Measurements from ENCODE around the gene RAB18.
"Not testable (repeated sequence)": the region's sequence is repeated elsewhere in the genome, so short reads cannot be mapped to it uniquely, and the experiment has no call there.

Gene RAB18

DNA sequence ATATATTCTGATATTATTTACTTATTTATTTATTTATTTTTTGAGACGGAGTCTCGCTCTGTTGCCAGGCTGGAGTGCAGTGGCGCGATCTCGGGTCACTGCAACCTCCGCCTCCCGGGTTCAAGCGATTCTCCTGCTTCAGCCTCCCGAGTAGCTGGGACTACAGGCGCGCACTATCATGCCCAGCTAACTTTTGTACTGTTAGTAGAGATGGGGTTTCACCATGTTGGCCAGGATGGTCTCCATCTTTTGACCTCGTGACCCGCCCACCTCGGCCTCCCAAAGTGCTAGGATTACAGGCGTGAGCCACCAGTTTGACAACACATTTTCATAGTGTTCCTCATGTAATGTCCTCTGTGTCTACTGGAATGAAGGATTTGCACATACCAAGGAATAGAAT lies 1.4 kb downstream of the RAB18 start:
- DNase-seq, result not testable (repeated sequence)

DNA sequence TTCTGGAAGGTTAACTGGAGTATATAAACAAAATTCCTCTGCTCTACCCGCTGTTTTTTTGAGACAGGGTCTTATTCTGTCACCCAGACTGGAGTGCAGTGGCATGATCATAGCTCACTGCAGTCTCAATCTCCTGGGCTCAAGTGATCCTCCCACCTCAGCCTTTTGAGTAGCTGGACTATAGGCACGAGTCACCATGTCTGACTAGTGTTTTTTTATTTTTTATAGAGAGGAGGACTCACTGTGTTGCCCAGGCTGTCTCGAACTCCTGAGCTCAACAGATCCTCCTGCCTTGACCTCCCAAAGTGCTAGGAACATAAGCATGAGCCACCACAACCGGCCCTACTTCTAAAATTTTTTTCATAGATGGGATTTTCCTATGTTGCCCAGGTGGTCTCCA lies 2.2 kb downstream of the RAB18 start:
- DNase-seq, result no peak

DNA sequence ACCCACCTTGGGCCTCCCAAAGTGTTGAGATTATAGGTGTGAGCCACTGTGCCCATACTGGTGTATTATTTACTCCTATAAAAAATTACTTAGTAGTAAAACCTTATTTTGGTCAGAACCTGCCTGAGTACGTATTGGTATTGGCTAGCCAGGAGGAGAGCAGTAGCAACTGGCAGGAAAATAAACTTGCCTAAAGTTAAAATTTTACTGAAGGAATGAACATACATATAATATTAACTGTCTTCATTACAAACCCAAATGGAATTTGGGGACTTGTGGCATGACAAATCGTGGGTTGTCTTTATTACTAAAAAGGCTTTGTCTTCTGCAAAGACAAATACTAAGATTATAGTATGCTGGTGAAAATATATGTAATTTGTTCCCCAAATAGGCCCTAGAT lies 8.4 kb downstream of the RAB18 start:
- no peak for DNase-seq

DNA sequence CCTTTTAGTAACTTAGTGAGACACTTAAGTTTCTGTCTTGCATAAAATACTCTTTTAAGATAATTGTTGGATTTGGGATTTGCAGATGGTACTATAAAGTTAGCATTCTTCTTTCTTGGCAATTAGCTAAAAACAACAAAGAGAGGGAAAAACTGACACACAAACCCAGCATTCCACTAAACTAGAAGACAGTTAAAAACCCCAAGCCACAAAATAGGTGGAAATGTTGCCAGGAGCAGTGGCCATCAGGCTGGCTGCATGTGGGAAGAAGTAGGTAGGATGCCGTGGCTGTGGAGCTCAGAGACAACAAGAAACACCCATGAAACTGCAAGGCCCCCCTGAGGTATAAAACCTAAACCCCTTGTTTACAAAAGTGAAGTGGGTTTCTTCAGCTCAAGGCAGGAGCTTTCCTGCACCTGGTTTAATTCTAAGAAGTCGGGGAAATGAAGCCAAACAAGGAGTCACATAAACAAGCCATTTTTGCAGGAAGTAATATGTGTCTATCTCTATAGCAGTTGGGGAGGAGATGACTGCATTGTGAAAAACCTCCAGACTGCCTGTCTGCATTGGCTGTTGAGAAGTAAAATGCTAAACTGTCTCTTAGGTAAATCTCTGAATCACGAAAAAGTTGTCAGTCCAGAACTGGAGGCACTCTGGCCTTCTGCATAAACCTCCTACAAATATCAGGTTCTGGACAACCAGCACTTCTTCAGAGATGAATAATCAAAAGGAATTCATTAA lies 9.5 kb downstream of the RAB18 start:
- no peak for DNase-seq

DNA sequence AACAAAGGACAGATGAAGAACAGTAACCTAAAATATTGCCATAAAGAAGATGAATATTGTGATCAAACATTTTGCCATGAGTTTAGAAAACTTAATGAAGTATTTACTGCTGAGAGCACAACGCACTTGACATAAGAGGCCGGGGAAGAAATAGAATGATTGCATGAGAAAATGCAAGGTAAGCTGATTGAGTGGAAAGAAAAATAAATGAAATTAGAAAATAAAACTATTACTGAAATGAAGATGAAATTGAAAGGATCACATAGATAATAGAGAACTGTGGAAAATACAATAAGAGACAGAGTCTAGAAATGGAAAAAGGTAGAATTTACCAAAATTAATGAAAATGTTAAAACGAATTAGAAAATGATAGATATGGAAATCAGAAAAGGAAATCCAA lies 10.1 kb downstream of the RAB18 start:
- DNase-seq, result no peak

DNA sequence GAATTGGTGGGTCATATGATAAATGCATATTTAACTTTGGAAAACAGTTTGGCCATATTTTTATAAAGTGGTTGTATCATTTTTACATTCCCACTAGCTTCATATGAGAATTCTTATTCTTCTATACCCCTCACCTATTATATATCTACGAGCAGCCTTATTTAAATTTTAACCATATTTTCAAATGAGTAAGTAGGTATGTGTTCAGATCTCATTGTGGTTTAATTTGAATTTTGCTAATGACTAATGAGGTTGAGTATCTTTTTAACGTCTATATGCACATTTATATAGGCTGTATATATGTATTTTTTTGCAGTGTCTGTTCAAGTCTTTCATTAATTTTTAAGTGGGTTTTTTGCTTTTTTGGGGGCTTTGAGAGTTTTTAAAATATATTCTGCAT lies 14.2 kb downstream of the RAB18 start:
- no peak for DNase-seq

DNA sequence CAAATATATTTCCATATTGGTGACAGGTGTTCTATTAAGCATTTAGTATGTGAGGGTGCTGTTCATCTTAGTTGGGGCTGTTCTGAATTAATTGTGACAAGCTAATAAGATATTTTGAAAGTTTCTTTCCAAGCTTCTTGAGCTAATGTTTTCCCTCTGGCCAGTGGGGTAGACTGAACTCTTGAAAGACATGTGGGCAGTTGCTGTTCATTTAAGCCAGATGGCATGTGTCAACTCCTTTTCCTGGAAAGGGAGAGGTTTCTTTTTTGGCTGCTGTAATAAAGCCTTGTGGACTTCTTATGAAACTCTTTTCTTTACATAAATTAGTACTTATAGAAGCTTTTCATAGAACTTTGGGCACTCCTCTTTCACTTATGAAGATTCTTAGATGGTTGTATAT lies 21.7 kb downstream of the RAB18 start:
- DNase-seq, result no peak

DNA sequence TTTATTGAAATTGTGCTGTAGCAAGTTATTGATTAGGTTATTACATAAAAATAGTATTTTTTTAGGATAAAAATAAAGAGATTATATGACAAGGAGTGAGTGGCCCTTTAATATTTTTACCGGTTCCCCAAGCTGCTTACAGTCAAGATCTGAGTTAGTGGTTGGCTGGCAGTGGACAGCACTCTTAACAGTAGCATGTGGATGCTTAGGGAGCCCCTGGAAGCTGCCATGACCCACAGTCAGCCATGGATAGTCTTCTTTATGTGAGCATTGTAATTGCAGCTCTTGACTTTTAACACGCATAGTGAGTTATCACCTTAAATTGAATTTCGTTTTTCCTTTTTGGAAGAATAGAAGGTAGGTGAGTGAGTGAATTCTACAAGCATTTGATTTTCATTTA lies 22.1 kb downstream of the RAB18 start:
- no peak for DNase-seq

DNA sequence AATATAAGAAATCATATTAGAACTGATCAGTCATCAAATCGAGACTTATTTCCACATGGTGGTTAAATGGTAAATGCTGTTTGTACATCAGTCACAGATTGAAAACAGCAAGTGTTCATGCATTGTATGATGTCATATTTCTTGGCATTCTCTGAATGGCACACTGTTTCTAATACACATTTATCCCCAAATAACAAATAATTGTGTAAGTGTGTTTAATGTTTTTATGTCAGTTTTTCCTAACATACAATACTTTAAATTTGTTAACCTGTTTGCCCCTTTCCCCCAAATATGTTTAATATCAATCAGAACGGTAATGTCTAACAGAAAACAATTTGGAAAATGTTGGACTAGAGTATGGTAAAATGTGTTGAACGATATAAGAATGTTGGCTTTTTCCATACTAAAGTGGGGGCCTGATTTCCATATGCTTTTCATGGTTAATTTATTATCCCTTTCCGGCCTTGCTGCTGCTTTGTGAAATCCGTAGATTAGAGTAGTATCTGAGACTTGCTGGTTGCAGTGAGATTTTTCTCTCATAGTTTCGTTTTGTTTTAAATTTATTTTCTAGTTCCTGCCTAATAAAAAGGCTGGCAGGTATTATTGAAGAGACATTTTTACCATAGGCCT lies 23.7 kb downstream of the RAB18 start:
- no peak for DNase-seq

DNA sequence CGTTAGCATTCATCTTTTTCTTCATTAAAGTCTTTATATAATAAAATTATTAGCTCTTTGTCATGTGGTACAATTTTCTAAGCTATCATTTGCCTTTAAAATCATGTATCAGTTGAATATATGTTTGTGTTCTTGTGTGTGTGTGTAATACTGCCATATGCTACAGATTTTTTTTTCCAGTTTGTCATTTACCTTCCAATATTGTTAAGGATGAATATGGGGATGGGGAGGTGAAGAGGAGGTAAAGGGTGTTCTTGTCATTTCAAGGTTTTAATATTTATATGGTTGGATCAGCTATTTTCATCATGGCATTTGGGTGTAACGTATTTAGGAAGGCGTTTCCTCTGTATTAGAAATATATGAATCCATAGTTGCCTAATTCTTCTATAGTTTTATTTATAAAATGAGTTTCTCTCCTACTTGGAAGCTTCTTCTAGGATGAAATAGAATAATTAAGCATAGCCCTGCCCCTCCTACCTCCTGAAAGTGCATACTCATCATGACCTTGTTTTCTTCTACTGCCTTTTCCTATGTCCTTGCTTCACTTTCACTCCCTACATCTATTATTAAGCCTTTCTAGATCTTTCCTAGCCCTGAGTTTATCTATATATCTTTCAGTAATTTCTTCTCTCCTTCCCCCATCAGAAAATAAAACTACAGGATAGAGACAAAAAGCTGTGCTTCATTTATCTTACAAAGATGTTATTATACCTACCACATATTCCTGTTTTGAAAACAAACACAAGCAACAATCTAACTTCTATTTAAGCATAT lies 25.1 kb downstream of the RAB18 start:
- no peak for DNase-seq

DNA sequence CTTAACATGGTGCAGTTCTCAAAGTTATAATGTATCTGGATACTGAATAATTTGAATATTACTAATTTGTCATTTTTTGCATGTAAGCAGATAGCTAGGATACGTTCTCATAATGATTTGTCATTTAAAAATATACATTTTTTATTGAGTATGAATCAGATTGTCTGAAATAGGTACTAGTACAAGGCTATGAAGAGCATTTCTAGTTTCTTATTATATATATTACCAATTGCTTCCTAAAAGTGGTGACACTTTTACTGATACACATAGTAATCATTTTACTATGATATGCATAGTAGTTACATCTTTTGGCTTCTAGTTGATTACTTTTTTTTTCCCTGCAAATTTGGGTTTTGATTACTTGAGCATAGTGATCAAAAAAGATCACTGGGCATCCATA lies 26.4 kb downstream of the RAB18 start:
- no peak for DNase-seq

DNA sequence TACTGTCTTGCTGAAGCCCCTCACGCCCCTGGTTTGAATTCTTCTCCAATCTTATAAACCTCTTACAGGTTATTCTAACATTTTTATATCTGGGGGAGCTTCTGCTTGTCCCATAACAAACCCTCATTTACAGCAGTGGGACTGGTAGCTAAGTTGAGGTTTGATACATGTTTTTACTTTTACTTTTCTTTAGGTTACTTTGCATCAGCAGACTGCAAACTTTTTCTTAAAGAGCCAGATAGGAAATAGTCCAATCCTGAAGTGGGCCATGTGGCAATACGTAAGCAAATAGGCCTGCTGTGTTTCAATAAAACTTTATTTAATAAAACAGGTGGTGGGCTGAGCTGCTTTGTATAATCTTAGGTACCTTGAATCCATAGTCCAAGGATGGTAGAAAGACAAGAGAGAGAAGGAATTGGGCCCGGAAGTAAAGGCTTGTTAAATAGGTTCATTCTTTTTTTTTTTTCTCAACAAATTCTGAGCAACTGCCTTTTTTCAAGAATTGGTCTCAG lies 27.3 kb downstream of the RAB18 start:
- no peak for DNase-seq

DNA sequence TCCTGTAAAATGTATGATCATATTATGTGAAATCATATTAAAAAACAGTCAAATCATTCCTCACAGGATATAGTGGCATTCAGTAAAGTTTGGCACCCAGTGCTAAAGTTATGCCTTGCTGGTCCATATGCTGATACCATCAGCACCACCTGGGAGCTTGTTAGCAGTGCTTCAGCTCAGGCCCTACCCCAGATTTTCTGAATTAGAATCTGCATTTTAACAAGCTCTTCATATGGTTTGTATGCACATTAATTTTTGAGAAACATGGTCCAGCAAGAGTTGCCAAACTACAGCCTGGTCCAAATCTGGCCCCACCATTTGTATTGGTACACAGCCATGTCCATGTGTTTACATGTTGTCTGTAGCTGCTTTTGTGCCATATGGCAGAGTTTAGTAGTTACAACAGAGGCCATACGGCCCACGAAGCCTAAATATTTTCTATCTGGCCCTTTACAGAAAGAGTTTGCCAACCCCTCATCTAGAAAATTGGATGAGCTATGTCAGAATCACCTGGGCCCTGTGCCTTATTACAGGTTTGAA lies 30.1 kb downstream of the RAB18 start:
- DNase-seq, result no peak

DNA sequence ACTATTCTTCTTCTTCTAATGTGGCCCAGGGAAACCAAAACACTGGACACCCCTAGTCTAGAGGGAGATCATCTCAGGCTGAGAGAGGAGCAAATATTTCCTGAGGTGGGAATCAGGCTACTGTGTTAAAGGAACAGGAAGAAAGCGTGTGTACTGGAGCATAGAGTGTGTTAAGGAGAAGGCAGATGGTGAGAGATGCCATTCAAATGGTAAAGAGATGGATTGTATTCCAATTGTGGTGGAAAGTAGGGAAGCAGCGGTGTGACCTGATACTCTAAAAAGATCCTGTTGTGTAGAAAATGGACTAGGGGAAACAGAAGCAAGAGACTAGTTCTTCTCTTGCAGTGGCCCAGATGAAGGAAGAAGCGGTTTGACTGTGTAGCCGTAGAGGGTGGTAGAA lies 31.2 kb downstream of the RAB18 start:
- no peak for DNase-seq

DNA sequence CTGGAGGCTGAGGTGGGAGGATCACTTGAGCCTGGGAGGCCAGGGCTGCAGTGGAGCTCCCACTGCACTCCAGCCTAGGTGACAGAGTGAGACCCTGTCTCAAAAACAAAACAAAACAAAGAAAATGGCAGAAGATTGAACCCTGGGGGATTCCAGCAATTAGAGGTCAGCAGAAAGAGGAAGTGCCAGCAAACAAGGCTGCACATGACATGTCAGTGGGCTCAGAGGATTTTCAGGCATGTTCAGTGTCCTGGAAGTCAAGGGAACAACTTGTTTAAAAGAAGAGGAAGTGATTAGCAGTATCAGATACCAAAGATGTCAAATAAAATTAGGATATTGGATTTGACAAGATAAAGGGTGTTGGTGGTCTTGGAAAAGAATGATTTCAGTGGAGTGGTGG lies 32.3 kb downstream of the RAB18 start:
- no peak for DNase-seq

DNA sequence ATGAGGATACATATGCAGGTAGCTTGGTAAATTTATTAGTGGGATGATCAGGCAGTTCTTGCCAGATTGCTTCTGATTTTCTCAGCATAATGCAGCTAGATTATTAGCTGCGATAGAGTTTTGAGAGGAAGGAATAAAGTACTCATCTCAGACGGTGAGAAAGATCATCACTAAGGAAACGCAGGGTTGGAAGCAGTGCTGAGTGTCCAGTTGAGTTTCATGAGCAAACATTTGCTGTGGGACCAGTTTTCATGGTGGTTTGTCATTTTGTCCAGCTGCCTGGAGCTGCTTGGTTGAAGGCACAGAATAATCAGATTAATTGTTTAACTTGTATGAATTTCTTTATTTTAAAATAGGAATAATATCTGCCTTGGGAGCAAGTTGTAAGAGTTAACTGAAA lies 33.1 kb downstream of the RAB18 start:
- no peak for DNase-seq

DNA sequence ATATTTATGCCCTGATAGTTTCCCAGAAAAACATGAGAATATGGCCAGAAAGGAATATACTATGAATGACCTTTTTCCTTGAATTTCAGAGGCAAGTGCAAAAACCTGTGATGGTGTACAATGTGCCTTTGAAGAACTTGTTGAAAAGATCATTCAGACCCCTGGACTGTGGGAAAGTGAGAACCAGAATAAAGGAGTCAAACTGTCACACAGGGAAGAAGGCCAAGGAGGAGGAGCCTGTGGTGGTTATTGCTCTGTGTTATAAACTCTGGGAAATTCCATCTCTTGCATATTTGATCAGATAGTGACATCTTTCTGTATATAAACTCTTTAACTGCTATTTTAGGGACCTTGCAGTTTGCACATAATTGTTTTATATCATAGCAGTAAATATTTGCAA lies 33.7 kb downstream of the RAB18 start:
- DNase-seq, result no peak

DNA sequence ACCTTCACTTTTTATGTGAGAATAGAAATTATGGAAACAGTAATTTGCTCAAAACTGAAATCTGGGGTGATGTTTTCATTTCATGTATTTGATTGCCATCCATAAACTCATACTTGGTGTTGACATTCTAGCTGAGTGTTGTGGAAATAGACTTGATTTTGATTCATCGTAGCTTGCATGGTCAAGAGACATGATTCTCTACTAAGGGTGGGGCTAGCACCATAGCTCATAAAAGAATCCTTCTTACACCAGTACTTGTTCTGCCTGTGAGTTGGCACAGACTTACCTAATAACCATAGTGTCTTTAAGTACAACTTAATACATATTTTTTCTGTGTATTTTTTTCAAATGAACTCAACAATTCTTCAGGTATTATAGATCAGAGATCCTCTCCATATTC lies 36.6 kb downstream of the RAB18 start:
- no peak for DNase-seq

DNA sequence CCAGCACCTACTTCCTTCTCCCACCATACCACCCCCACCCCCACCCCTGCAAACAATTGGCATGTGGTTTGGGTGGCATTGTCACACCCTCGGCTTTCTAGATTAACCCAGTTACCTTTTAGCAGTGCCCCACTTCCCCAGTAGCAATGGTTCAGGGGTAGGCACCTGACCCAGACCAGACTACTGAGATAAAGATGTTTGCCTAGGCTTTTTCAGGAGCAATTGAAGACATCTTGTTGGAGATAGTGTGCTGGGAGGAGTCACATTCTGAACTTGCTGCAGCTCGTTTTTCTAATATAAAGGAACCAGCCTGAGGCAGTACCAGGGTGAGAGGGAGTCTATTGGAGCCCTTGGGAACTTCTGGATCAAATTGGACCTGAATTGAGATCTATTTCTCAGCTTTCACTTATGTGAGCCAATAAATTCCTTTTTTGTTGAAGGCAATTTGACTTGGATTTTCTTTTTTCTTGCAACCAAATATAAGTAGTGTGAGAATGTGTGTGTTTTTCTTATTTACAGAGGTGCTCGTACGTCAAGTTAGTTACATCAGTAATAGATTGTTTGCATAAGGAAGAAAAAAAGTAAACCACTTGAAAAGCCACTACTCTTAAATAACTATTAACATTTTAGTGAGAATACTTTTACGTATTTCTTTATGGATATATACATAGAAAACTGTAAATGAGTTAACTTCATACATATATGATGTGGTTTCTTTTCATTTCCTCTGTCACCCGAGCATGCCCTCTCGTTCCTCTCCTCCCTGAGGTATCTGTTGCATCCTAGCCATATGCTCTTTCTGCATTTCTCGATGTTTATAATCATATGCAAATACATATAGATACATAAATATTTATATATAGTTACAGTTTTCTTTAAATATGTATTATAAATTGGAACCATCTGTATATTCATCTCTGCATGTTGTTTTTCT lies 38.0 kb downstream of the RAB18 start:
- no peak for DNase-seq

DNA sequence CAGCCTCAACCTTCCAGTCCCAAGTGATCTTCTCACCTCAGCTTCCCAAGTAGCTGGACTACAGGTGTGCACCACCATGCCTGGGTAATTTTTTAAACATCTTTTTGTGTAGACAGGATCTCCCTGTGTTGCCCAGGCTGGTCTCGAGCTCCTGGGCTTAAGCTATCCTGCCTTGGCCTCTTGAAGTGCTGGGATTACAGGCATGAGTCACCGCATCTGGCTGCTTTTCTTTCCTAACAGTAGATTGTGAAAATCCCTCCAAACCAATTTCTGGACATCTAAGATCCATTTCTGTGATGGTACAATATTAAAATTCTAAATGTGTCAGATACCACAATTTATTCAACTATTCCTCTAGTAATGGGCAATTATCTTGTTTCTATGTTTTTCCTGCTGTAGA lies 38.7 kb downstream of the RAB18 start:
- no peak for DNase-seq

DNA sequence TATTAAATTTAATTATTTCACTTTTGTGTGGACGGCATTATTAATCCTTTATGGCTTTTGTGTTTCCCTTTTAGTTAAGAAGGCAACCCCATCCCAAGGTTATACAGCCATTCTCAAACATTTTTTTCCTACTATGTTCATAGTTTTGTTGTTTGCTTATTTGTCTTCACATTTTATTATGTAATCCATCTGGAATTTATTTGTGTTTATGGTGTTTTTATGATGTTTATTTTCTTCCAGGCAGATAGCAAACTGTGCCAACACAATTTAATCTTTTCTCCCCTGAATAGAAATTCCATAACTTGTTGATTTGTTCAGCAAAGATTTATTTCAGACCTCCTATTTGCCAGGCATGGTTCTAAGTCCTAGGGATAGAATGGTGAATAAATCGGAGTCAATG lies 42.9 kb downstream of the RAB18 start:
- DNase-seq, result no peak

DNA sequence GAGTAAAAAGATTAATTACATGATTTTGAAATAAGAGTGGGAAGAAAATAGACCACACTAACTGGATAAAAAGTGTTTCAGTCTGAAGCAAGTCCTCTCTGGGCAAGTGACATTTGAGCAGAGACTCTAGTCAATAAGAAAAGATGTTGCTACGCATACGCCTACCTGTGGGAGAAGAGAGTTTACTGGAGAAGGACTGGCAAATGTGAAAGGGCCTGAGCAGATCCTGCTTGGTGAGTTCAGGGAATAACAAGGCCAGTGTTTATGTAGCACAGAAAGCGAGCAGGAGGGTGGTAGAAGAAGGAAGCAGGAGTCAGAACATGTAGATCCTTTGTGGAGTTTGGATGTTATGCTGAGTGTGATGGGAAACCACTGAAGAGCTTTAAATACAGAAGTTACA lies 43.4 kb downstream of the RAB18 start:
- DNase-seq, result no peak

DNA sequence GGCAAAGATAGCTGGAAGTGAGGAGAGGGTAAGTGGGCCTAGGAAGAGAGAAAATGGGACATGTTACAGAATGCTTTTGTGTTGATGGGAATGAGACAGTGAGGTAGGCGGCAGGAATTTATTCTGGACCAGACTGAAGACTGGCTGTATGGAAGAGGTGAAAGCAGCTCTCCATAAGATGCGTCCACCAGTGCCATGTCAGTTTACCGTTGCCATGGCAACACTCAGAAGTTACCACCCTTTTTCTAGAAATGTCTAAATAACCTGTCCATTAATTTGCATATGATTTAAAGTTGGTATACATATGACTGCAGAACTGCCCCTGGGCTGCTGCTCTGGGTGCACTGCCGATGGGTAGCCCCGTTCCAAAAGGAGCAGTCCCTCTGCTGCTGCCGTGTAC lies 46.7 kb downstream of the RAB18 start:
- no peak for DNase-seq
